Coronary artery (tissue), 2 donors: ENCODE results near the gene ABCD4.

Experiments used
- DNase-seq: peaks from one replicate; pipeline ENCODE4 v3.0.0-alpha.2; 2017; ENCODE audit warnings: low spot score
- H3K27ac ChIP-seq, 2 donors: fragments of 200-600 bp; sonication (generic); one replicate each; pipeline ENCODE4 v1.5.1; 2016 to 2019
- H3K4me3 ChIP-seq: fragments of 200-600 bp; sonication (generic); 2 replicates; pipeline ENCODE4 v1.5.1; 2016; ENCODE audit warnings: mild to moderate bottlenecking, moderate library complexity
- TF ChIP-seq, protein P1 (sequence below): fragments of 200-600 bp; sonication (generic); IDR thresholded peaks from one replicate; pipeline ENCODE4 v1.5.1; 2019; ENCODE audit warnings: antibody characterized with exemption

ABCD4 gene

DNA sequence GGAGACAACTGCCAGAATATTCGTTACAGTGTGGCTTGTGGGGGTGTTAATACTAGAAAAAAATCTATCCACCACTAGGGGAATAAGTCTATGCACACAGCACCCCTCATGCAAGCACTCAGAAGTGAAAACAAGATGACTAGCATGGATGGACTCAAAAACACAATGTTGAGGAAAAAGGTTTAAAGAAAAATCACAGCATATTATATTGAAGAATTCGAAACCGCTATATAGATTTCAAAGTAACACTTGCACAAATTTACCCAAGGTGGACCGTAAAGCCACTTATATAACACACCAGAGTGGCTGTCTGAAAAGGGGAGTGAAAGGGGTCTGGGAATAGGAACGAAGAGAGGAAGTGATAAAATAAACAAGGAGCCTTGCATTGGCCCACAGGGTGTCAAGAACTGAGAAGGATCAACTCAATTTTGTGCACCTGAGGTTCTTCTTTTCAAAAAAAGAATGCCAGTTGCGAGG lies 544 bp downstream of the ABCD4 start:
- TF ChIP-seq, protein P1, sequence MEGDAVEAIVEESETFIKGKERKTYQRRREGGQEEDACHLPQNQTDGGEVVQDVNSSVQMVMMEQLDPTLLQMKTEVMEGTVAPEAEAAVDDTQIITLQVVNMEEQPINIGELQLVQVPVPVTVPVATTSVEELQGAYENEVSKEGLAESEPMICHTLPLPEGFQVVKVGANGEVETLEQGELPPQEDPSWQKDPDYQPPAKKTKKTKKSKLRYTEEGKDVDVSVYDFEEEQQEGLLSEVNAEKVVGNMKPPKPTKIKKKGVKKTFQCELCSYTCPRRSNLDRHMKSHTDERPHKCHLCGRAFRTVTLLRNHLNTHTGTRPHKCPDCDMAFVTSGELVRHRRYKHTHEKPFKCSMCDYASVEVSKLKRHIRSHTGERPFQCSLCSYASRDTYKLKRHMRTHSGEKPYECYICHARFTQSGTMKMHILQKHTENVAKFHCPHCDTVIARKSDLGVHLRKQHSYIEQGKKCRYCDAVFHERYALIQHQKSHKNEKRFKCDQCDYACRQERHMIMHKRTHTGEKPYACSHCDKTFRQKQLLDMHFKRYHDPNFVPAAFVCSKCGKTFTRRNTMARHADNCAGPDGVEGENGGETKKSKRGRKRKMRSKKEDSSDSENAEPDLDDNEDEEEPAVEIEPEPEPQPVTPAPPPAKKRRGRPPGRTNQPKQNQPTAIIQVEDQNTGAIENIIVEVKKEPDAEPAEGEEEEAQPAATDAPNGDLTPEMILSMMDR, result peak; percentile 15
- Histone ChIP-seq H3K27ac (peak overlapping the region; percentile 88 to 89), H3K4me3 (peak overlapping the region; percentile 87)
- no peak for DNase-seq

DNA sequence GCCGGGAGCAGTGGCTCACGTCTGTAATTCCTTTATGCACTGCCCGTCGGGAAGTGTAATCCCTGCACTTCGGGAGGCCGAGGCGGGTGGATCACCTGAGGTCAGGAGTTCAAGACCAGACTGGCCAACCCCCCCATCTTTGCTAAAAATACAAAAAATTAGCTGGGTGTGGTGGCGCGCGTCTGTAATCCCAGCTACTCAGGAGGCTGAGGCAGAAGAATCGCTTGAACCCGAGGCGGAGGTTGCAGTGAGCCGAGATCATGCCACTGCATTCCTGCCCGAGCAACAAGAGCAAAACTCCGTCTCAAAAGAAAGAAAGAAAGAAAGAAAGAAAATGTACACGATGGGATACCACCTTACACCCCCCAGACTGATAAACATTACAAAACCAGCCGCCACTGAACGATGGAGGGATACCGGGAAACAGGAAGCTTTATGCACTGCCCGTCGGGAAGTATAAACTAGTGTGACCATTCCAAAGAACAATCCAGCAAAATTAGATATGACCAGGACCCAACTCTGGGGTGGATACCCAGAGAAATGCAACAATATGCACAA lies 1.1 kb downstream of the ABCD4 start:
- Histone ChIP-seq H3K27ac (peak overlapping the region; percentile 88 to 89), H3K4me3 (peak overlapping the region; percentile 87)

DNA sequence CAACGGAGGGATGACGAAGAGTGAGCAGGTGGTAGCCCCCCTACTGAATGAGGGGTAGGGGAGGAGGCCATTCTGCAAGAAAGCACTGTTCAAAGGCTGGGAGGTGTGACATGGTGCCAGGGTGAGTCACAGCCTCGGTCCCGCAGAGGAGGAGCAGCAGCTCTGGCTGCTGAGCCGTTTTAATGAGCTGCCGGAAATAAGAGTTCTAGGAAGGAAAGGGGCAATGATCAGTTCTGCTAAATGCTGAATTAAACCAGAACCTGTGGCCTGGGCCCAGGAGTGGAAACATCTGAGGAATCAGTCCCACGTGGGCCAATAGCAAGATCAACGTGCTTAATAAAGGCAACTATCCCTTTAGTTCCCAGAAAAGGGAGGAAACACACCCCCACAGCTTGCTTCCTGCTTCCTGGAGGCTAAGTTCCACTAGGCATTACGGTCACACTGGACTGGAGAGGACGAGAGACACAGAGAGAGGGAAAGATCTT lies 3.6 kb downstream of the ABCD4 start:
- Histone ChIP-seq H3K4me3 (no peak overlapping the region), H3K27ac (peak overlapping the region in 1 of 2 donors; percentile 40)
- no peak for DNase-seq
- TF ChIP-seq, protein P1, result no peak

More for the DNA sequence above, 1.1 kb downstream of the ABCD4 start:
- TF ChIP-seq, protein P1, result no peak
- no peak for DNase-seq

DNA sequence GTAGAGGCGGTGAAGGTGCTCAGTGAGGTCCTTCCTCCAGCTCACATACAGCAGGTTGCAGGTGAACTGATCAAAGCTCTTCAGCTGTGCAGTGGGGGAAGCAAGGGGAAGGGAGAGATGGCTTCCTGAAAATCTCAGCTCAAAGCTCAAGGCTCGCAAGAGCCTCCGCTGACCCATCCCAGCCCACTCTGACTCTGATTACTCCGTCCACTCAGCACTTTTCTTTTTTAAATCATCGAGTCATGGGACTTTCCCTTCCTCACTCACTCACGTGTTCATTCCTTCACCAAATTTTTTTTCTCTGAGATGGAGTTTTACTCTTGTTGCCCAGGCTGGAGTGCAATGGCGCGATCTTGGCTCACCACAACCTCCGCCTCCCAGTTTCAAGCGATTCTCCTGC lies 4.7 kb downstream of the ABCD4 start:
- no peak for DNase-seq
- Histone ChIP-seq H3K27ac (no peak overlapping the region), H3K4me3 (no peak overlapping the region)
- TF ChIP-seq, protein P1, result no peak

DNA sequence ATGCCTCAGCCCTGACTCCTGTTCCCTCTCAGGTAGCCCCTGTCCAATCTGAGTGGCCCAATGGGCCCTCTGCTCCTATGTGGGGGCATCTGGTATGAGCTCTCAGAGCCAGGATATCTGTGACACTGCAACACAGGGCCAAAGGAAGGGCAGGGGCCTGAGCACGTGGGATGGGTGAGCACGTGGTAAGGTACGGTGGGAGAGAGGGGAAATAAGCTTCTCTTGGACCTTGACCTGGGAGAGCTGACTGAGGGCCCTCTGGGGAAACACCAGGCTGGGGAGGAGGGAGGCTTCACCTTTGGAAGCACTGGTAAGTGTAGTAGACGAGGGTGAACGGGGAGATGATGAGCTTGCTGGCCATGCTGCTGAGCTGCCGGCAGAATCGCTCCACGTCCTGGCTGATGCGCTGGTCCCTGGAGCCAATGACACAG lies 6.7 kb downstream of the ABCD4 start:
- TF ChIP-seq, protein P1, result no peak
- Histone ChIP-seq H3K27ac (no peak overlapping the region), H3K4me3 (no peak overlapping the region)
- no peak for DNase-seq

DNA sequence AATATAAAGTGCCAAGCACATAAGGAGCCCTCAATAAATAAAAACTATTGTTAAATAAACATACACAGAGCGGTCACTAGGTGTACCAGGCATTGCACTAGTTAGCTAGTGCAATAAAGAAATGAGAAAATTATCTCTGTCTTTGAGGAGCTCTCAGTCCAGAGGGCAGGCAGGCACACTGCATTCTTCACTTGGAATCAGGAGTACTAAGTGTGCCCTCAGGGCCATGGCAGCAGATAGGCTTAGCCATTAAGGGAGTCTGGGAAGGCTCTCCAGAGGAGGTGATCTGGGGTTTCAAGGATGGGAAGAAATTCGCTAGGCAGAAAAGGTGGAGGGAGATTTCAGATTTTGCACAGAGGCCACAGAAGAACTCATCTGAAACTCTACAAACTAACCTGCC lies 9.1 kb downstream of the ABCD4 start:
- no peak for DNase-seq
- Histone ChIP-seq H3K27ac (no peak overlapping the region), H3K4me3 (no peak overlapping the region)
- TF ChIP-seq, protein P1, result no peak

DNA sequence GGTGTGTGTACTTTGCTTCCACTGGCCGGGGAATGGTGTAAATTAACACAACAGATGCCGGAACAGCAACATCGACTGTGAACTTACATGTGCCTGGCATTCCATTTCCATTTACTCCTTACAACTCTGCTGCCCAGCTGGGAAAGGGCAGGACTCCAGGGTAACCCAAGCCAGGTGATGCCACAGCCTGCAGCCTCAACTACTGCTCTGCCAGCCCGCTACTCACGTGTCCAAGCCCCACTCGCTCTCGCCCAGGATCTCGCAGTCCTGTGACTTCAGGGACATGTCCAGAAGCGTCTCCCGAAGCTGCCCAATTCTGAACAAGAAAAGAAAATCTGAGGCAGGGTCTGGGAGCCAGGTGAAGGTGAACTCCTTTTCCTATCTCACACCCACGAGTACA lies 10.7 kb downstream of the ABCD4 start:
- DNase-seq, result no peak
- Histone ChIP-seq H3K27ac (no peak overlapping the region), H3K4me3 (no peak overlapping the region)

More for the DNA sequence above, 10.7 kb downstream of the ABCD4 start:
- TF ChIP-seq, protein P1, result no peak
